ENCODE results near the gene PHF19.

DNA sequence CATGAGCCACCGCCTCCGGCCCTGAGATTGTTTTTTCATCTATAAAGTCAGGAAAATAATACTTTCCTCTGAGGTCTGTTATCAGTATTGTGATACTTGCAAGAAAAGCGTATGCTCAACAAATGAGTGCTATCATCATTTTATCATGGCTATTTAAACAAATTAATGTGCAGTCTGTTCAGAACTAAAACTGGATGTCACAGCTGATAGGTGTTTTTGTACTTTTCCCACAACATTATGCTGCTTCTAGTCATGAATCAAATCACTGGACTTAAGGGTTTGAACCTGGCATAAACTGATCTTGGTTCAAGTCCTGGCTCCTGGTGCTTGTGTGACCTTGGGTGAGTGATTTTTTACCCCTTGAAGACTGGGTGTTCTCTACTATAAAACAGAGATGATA lies 21.4 kb upstream of the PHF19 start:
- TF ChIP-seq, protein P1, sequence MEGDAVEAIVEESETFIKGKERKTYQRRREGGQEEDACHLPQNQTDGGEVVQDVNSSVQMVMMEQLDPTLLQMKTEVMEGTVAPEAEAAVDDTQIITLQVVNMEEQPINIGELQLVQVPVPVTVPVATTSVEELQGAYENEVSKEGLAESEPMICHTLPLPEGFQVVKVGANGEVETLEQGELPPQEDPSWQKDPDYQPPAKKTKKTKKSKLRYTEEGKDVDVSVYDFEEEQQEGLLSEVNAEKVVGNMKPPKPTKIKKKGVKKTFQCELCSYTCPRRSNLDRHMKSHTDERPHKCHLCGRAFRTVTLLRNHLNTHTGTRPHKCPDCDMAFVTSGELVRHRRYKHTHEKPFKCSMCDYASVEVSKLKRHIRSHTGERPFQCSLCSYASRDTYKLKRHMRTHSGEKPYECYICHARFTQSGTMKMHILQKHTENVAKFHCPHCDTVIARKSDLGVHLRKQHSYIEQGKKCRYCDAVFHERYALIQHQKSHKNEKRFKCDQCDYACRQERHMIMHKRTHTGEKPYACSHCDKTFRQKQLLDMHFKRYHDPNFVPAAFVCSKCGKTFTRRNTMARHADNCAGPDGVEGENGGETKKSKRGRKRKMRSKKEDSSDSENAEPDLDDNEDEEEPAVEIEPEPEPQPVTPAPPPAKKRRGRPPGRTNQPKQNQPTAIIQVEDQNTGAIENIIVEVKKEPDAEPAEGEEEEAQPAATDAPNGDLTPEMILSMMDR (IDR thresholded peaks at IDR 0.05) = no peak
- no peak for TF ChIP-seq POLR2A (IDR thresholded peaks at IDR 0.05)

Data from Peyer's patch (tissue), 4 donors.